ENCODE data around the gene ANKRD53. TPM values are rescaled to one million over a fixed set of nuclear protein-coding genes. Genes with fewer than 3 reads are reported as not detected.

ANKRD53 gene
- total RNA-seq, 1 experiment from 2014 or later = not detected

- Histone ChIP-seq H3K27me3 (ENCODE audit: insufficient read depth, low read depth) (no peaks in the 10 kb centered on the region), H3K4me1 (replicated peaks; ENCODE audit: insufficient read depth) (no peaks in the 10 kb centered on the region), H3K4me2 (no peak overlapping the region), H3K4me3 (no peak overlapping the region), H3K79me2 (ENCODE audit: low read depth) (no peaks in the 10 kb centered on the region), H4K20me1 (ENCODE audit: insufficient read depth) (no peaks in the 10 kb centered on the region), H3K36me3 (ENCODE audit: low read depth) (no peaks in the 10 kb centered on the region), H2AFZ (no peak overlapping the region), H3F3A (ENCODE audit: insufficient read depth, low read depth) (no peaks in the 10 kb centered on the region), H3K9me3 (ENCODE audit: insufficient read depth, low read depth) (no peaks in the 10 kb centered on the region), H3K9me2 (ENCODE audit: insufficient read depth) (no peaks in the 10 kb centered on the region), H3K27ac (no peak overlapping the region)
- BruUV-seq (replicated peaks) = no TSS peak
- ChIA-PET CTCF (interaction anchor here (1.0 kb wide), 1 partner anchor 16 kb away, joined by 4 read pairs; no protein-coding TSS in a partner anchor), POLR2A (ENCODE audit: unreplicated experiment) (interaction anchor here (0.6 kb wide), 1 partner anchor 223 kb away, joined by 3 read pairs; no protein-coding TSS in a partner anchor)
- TF ChIP-seq CTCF (conservative IDR thresholded peaks at IDR 0.05) (no peak), EZH2 (IDR thresholded peaks at IDR 0.05; ENCODE audit: low read depth) (no peak)
- intact Hi-C loops (cut with micrococcal nuclease; ENCODE audit: unreplicated experiment) = loop anchor here (1.0 kb wide), 1 partner anchor 31 kb away; no protein-coding TSS in a partner anchor
- peak in 1 of 2 experiments; percentile 33 for DNase-seq
Observed at GRCh38 chr2:70964596-70965386, 13.6 kb upstream of the ANKRD53 start.

- ChIA-PET POLR2A (ENCODE audit: unreplicated experiment) (no interaction called here), CTCF (no interaction called here)
- H3K36me3 ChIP-seq (ENCODE audit: low read depth) = no peaks in the 10 kb centered on the region
- no TSS peak for BruUV-seq (replicated peaks)
- no peaks in the 10 kb centered on the region for H3K9me2 ChIP-seq (ENCODE audit: insufficient read depth)
- TF ChIP-seq CTCF (conservative IDR thresholded peaks at IDR 0.05) (no peak), EZH2 (IDR thresholded peaks at IDR 0.05; ENCODE audit: low read depth) (no peak)
- no peaks in the 10 kb centered on the region for H3K79me2 ChIP-seq (ENCODE audit: low read depth)
- no peaks in the 10 kb centered on the region for H3K9me3 ChIP-seq (ENCODE audit: insufficient read depth, low read depth)
- H3F3A ChIP-seq (ENCODE audit: insufficient read depth, low read depth) = no peaks in the 10 kb centered on the region
- no peak overlapping the region for H3K4me2 ChIP-seq
- H4K20me1 ChIP-seq (ENCODE audit: insufficient read depth) = no peaks in the 10 kb centered on the region
- intact Hi-C loops (cut with micrococcal nuclease; ENCODE audit: unreplicated experiment) = loop anchor here (1.0 kb wide), 1 partner anchor 30 kb away; no protein-coding TSS in a partner anchor
- H3K27me3 ChIP-seq (ENCODE audit: insufficient read depth, low read depth) = no peaks in the 10 kb centered on the region
- H3K4me3 ChIP-seq = no peak overlapping the region
- H2AFZ ChIP-seq = no peak overlapping the region
- no peaks in the 10 kb centered on the region for H3K4me1 ChIP-seq (replicated peaks; ENCODE audit: insufficient read depth)
- no peak for DNase-seq
- H3K27ac ChIP-seq = no peak overlapping the region
Observed at GRCh38 chr2:70965506-70965905, 12.9 kb upstream of the ANKRD53 start.

GRCh38 chr2:70966681-70967080 is 11.7 kb upstream of the ANKRD53 start:
- Histone ChIP-seq H4K20me1 (ENCODE audit: insufficient read depth) (no peaks in the 10 kb centered on the region), H3F3A (ENCODE audit: insufficient read depth, low read depth) (no peaks in the 10 kb centered on the region), H3K4me2 (no peak overlapping the region), H3K36me3 (ENCODE audit: low read depth) (no peaks in the 10 kb centered on the region), H3K4me3 (no peak overlapping the region), H3K9me3 (ENCODE audit: insufficient read depth, low read depth) (no peaks in the 10 kb centered on the region), H3K27ac (no peak overlapping the region), H3K27me3 (ENCODE audit: insufficient read depth, low read depth) (no peaks in the 10 kb centered on the region), H3K9me2 (ENCODE audit: insufficient read depth) (no peaks in the 10 kb centered on the region), H3K4me1 (replicated peaks; ENCODE audit: insufficient read depth) (no peaks in the 10 kb centered on the region), H3K79me2 (ENCODE audit: low read depth) (no peaks in the 10 kb centered on the region), H2AFZ (no peak overlapping the region)
- no peak for TF ChIP-seq EZH2 (IDR thresholded peaks at IDR 0.05; ENCODE audit: low read depth)
- no peak for TF ChIP-seq CTCF (conservative IDR thresholded peaks at IDR 0.05)
- ChIA-PET CTCF (interaction anchor here (0.6 kb wide), 2 partner anchors 19 to 579 kb away, joined by 3 to 7 read pairs; no protein-coding TSS in a partner anchor), POLR2A (ENCODE audit: unreplicated experiment) (interaction anchor here (0.6 to 1.0 kb wide), 2 partner anchors 91 to 414 kb away, joined by 6 to 7 read pairs; no protein-coding TSS in a partner anchor)
- no peak for DNase-seq
- no TSS peak for BruUV-seq (replicated peaks)
- intact Hi-C loops (cut with micrococcal nuclease; ENCODE audit: unreplicated experiment) = no loop called here
